HepG2 (cell line): ENCODE results near the gene NAALAD2. TPM values are rescaled to one million over a fixed set of nuclear protein-coding genes. Genes with fewer than 3 reads are reported as not detected.

Experiments used
- ATAC-seq: fragments of 200-7000 bp; cut with Tn5 transposase; 3 replicates; pipeline ENCODE4 v1.9.1; 2020; ENCODE audit warnings: mild to moderate bottlenecking, moderate library complexity
- BruUV-seq: library from RNA; stranded (reverse); fragments of 400-500 nt; replicated peaks from 2 replicates; lab custom pipeline; 2021; lab: Mats Ljungman, UMichigan
- CTCF ChIA-PET: fragments of 300-600 bp; formaldehyde crosslinking; extraction: SDS; loops from one replicate; lab custom pipeline; 2021; ENCODE audit warnings: low total read pairs, inconsistent platforms, low intra/inter-chr PET ratio; lab: Yijun Ruan, JAX
- POLR2A ChIA-PET: fragments of 350-600 bp; sonication (Branson Sonifier 250); formaldehyde crosslinking; loops from one replicate; lab custom pipeline; 2020; ENCODE audit warnings: antibody characterized with exemption, inconsistent platforms; lab: Yijun Ruan, JAX
- DNase-seq: peaks from one replicate; pipeline ENCODE4 v3.0.0-alpha.2; 2015; ENCODE audit warnings: low spot score
- FAIRE-seq: peaks from 3 replicates; lab custom pipeline; 2011; peaks lifted over from hg19 to GRCh38; lab: Jason Lieb, UNC
- H2AFZ ChIP-seq: one replicate; pipeline ENCODE4 v1.6.1; 2011; ENCODE audit warnings: low read length, inconsistent platforms
- H3K27ac ChIP-seq: fragments of 300-600 bp; 3 replicates; pipeline ENCODE4 v1.8.0; 2011; ENCODE audit warnings: mixed run types, mild to moderate bottlenecking, mixed read lengths, low read length, inconsistent platforms; ENCODE audit not compliant: insufficient read depth; ENCODE audit errors: extremely low read length
- H3K27me3 ChIP-seq, 2 experiments: fragments of 200-600 bp in 1 of 2; 2 replicates in 1 of 2; 3 replicates in 1 of 2; pipeline versions ENCODE4 v1.6.0 to v1.8.0; 2011; ENCODE audit warnings: low read length in 2 of 2, mild to moderate bottlenecking in 2 of 2, moderate library complexity in 2 of 2, inconsistent platforms in 1 of 2; ENCODE audit not compliant: insufficient read depth in 2 of 2, control insufficient read depth in 1 of 2
- H3K36me3 ChIP-seq, 2 experiments: fragments of 200-600 bp in 1 of 2; replicated peaks in 1 of 2; 2 replicates in 1 of 2; 3 replicates in 1 of 2; pipeline versions ENCODE4 v1.5.1 to v1.8.0; 2011; ENCODE audit warnings: low read length in 2 of 2, inconsistent platforms in 1 of 2; ENCODE audit not compliant: insufficient read depth in 2 of 2, control insufficient read depth in 1 of 2
- H3K4me1 ChIP-seq: 2 replicates; pipeline ENCODE4 v1.5.1; 2012; ENCODE audit warnings: low read length, inconsistent platforms; ENCODE audit not compliant: insufficient read depth
- H3K4me2 ChIP-seq: 2 replicates; pipeline ENCODE4 v1.6.0; 2011; ENCODE audit warnings: low read depth, low read length, inconsistent platforms
- H3K4me3 ChIP-seq, 3 experiments: fragments of 200-600 bp in 1 of 3; sonication (generic), shearing (Covaris generic) in 1 of 3; replicated peaks in 1 of 3; 2 replicates each; pipeline ENCODE4 v1.5.1; 2011 to 2016; ENCODE audit warnings: low read length in 3 of 3, inconsistent platforms in 2 of 3, low read depth in 2 of 3, mild to moderate bottlenecking in 2 of 3, control low read depth in 1 of 3, mixed read lengths in 1 of 3; ENCODE audit not compliant: insufficient read depth in 1 of 3
- H3K79me2 ChIP-seq: one replicate; pipeline ENCODE4 v1.6.1; 2011; ENCODE audit warnings: low read length, inconsistent platforms; ENCODE audit not compliant: insufficient read depth
- H3K9ac ChIP-seq: 2 replicates; pipeline ENCODE4 v1.6.0; 2011; ENCODE audit warnings: mild to moderate bottlenecking, low read depth, low read length, inconsistent platforms; ENCODE audit not compliant: insufficient read depth
- H3K9me3 ChIP-seq: 2 replicates; pipeline ENCODE4 v1.5.1; 2012; ENCODE audit warnings: mild to moderate bottlenecking, low read length
- H4K20me1 ChIP-seq: 2 replicates; pipeline ENCODE4 v1.6.0; 2011; ENCODE audit warnings: inconsistent platforms, mild to moderate bottlenecking, low read length, moderate library complexity; ENCODE audit not compliant: insufficient read depth
- CC2D1A ChIP-seq: sonication (generic); formaldehyde crosslinking; IDR thresholded peaks from 2 replicates; pipeline ENCODE4 v1.8.1; 2023; ENCODE audit warnings: mild to moderate bottlenecking, missing genetic modification reagents
- CENPX ChIP-seq: sonication (generic); formaldehyde crosslinking; IDR thresholded peaks from 2 replicates; pipeline ENCODE4 v1.9.0; 2021; ENCODE audit warnings: mild to moderate bottlenecking, missing genetic modification reagents, moderate library complexity
- IKZF1 ChIP-seq: fragments of 450-650 bp; IDR thresholded peaks from 2 replicates; pipeline ENCODE4 v1.7.1; 2016
- NCOR1 ChIP-seq: fragments of 200-600 bp; sonication (generic); IDR thresholded peaks from 2 replicates; pipeline ENCODE4 v1.7.0; 2017; ENCODE audit warnings: antibody characterized with exemption, low read length, borderline replicate concordance
- NFRKB ChIP-seq: fragments of 450-650 bp; IDR thresholded peaks from 2 replicates; pipeline ENCODE4 v1.6.1; 2017
- RERE ChIP-seq: IDR thresholded peaks from 2 replicates; pipeline ENCODE4 v1.6.1; 2016; ENCODE audit warnings: low read depth, missing genetic modification reagents, missing compliant biosample characterization
- SRF ChIP-seq: IDR thresholded peaks from 2 replicates; pipeline ENCODE4 v1.6.1; 2011; ENCODE audit warnings: mild to moderate bottlenecking, low read depth, low read length, moderate library complexity
- THRA ChIP-seq: sonication (generic); formaldehyde crosslinking; IDR thresholded peaks from 2 replicates; pipeline ENCODE4 v1.4.0; 2020; ENCODE audit warnings: missing genetic modification reagents, borderline replicate concordance
- ZBTB25 ChIP-seq: IDR thresholded peaks from 2 replicates; pipeline ENCODE4 v1.6.1; 2018; ENCODE audit warnings: missing genetic modification reagents
- ZNF512B ChIP-seq: sonication (generic); formaldehyde crosslinking; IDR thresholded peaks from 2 replicates; pipeline ENCODE4 v1.5.1; 2020; ENCODE audit warnings: missing genetic modification reagents, mild to moderate bottlenecking, borderline replicate concordance
- WGBS: methylation state at CpG from one replicate; pipeline ENCODE4 v1.1.6; 2017; ENCODE audit warnings: low lambda C conversion rate; 5-methylcytosine and 5-hydroxymethylcytosine counted together
- in situ Hi-C: cut with HindIII; loops from 2 replicates; pipeline ENCODE4 v1.10.0; 2017; ENCODE audit warnings: low pct_unique_long_range_greater_than_20kb; ENCODE audit not compliant: extremely low pct_ligation_motif_present
- intact Hi-C: fragments of 100-400 bp; cut with micrococcal nuclease; formaldehyde crosslinking; loops from one replicate; pipeline ENCODE4 v1.10.0; 2022; ENCODE audit not compliant: unreplicated experiment
- polyA plus RNA-seq, 8 experiments: library from polyadenylated mRNA; depleted of rRNA in 3 of 8; stranded (reverse) in 7 of 8; unstranded in 1 of 8; fragments of >200 nt; fragmentation: Illumina TruSeq in 4 of 8; extraction: Trizol in 4 of 8; gene quantifications; 2 replicates each; pipeline versions ENCODE4 v1.2.1 to v1.2.3, GENCODE V29; 2011 to 2016; ENCODE audit warnings: low read depth in 4 of 8, missing spikeins in 1 of 8, mixed read lengths in 1 of 8; ENCODE audit not compliant: insufficient read depth in 1 of 8
- total RNA-seq, 5 experiments: library from RNA; depleted of rRNA; stranded (reverse); fragments of >200 nt; fragmentation: Illumina TruSeq; extraction: Trizol; gene quantifications; 2 replicates each; pipeline ENCODE4 v1.2.3, GENCODE V29; 2016; ENCODE audit warnings: low read depth in 1 of 5
- TF ChIP-seq, protein P1 (sequence below): sonication (generic); formaldehyde crosslinking; IDR thresholded peaks from 2 replicates; pipeline ENCODE4 v1.5.0; 2020; ENCODE audit warnings: mild to moderate bottlenecking, missing genetic modification reagents

Gene NAALAD2
- total and polyA plus RNA-seq, 2 of the 13 experiments (the other 11 are each of a cell fraction or from before 2014, with no cell fraction given): 8.0 to 8.9 TPM

DNA sequence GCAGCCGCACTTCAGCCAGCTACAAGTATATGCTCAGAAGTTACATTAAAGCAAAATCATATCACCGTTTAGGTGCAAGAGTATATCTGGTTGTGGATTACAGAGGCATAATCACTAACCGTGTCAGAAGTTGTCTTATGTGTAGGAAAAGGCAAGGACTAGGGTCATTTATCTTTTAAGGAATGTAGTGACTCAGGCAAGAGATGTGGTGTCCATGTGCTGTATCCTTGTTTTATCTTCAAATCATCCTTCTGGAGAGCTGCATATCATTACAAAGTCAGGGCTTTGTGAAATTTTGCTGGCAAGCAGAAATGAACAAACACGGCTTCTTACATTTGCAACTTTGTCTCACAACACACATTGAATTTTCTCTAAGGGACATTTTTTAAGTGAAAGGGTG lies 101.1 kb downstream of the NAALAD2 start:
- CTCF ChIA-PET: no interaction called here
- Histone ChIP-seq H3K9me3 (no peaks in the 10 kb centered on the region), H3K36me3 (no peaks in the 10 kb centered on the region), H2AFZ (no peak overlapping the region), H3K4me1 (no peaks in the 10 kb centered on the region), H3K27ac (no peak overlapping the region), H3K4me2 (no peak overlapping the region), H3K79me2 (no peaks in the 10 kb centered on the region), H3K4me3 (no peak overlapping the region), H3K9ac (no peak overlapping the region), H3K27me3 (peaks cover 0 to 6% of the 10 kb centered on the region in 2 experiments; a peak in 1 of 5 replicates), H4K20me1 (no peaks in the 10 kb centered on the region)
- no TSS peak for BruUV-seq
- DNase-seq (no peak), FAIRE-seq (no peak), ATAC-seq (no peak)
- in situ Hi-C loops: no loop called here
- intact Hi-C loops: no loop called here
- 43% methylated on average over 4 of the region's 4 CpGs for WGBS
- POLR2A ChIA-PET: no interaction called here
- TF ChIP-seq ZBTB25 (CRISPR knock-in tag): no peak
- TF ChIP-seq, protein P1, sequence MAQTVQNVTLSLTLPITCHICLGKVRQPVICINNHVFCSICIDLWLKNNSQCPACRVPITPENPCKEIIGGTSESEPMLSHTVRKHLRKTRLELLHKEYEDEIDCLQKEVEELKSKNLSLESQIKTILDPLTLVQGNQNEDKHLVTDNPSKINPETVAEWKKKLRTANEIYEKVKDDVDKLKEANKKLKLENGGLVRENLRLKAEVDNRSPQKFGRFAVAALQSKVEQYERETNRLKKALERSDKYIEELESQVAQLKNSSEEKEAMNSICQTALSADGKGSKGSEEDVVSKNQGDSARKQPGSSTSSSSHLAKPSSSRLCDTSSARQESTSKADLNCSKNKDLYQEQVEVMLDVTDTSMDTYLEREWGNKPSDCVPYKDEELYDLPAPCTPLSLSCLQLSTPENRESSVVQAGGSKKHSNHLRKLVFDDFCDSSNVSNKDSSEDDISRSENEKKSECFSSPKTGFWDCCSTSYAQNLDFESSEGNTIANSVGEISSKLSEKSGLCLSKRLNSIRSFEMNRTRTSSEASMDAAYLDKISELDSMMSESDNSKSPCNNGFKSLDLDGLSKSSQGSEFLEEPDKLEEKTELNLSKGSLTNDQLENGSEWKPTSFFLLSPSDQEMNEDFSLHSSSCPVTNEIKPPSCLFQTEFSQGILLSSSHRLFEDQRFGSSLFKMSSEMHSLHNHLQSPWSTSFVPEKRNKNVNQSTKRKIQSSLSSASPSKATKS (CRISPR knock-in tag): no peak
- TF ChIP-seq NCOR1: no peak
- TF ChIP-seq CENPX (CRISPR knock-in tag): no peak
- no peak for TF ChIP-seq SRF
- no peak for TF ChIP-seq CC2D1A (CRISPR knock-in tag)
- TF ChIP-seq RERE (CRISPR knock-in tag): no peak
- TF ChIP-seq NFRKB: no peak
- TF ChIP-seq THRA: no peak
- no peak for TF ChIP-seq IKZF1
- no peak for TF ChIP-seq ZNF512B (CRISPR knock-in tag)
